Endothelial cell (in vitro differentiated cells): ENCODE results near the gene ZDHHC13. TPM values are rescaled to one million over a fixed set of nuclear protein-coding genes. Genes with fewer than 3 reads are reported as not detected.

Experiments
- DNase-seq: peaks from one replicate; pipeline ENCODE4 v3.0.0; 2021; ENCODE audit warnings: low spot score
- H3K27ac Mint-ChIP-seq: one replicate; pipeline ENCODE4 v1.8.0; 2021; ENCODE audit warnings: mixed read lengths, inconsistent platforms; ENCODE audit not compliant: unreplicated experiment
- H3K27me3 Mint-ChIP-seq: one replicate; pipeline ENCODE4 v1.8.0; 2021; ENCODE audit warnings: mild to moderate bottlenecking, moderate library complexity, mixed read lengths, inconsistent platforms; ENCODE audit not compliant: unreplicated experiment
- H3K36me3 Mint-ChIP-seq: one replicate; pipeline ENCODE4 v1.8.0; 2021; ENCODE audit warnings: mild to moderate bottlenecking, low read depth, mixed read lengths, inconsistent platforms; ENCODE audit not compliant: unreplicated experiment
- H3K4me1 Mint-ChIP-seq: one replicate; pipeline ENCODE4 v1.8.0; 2021; ENCODE audit warnings: mild to moderate bottlenecking, mixed read lengths, inconsistent platforms; ENCODE audit not compliant: unreplicated experiment
- H3K4me3 Mint-ChIP-seq: one replicate; pipeline ENCODE4 v1.8.0; 2021; ENCODE audit warnings: mild to moderate bottlenecking, mixed read lengths, inconsistent platforms; ENCODE audit not compliant: unreplicated experiment
- H3K9me3 Mint-ChIP-seq: one replicate; pipeline ENCODE4 v1.8.0; 2021; ENCODE audit warnings: mixed read lengths, inconsistent platforms; ENCODE audit not compliant: unreplicated experiment
- CTCF ChIP-seq: fragments of 200-600 bp; sonication (generic); IDR thresholded peaks from one replicate; pipeline ENCODE4 v1.5.0; 2021; ENCODE audit warnings: antibody characterized with exemption; ENCODE audit not compliant: unreplicated experiment
- total RNA-seq: library from RNA; stranded (reverse); fragmentation: NEBNext Ultra II Directional; extraction: Animal tissue kit (Norgen Biotek cat#: 25700); gene quantifications from one replicate; pipeline ENCODE4 v1.2.1, GENCODE V29; 2021; ENCODE audit not compliant: unreplicated experiment

ZDHHC13 gene
- total RNA-seq, 1 donor from 2014 or later = 18.2 TPM

- Mint-ChIP-seq H3K27me3 (no peaks in the 10 kb centered on the region), H3K4me3 (no peak overlapping the region), H3K36me3 (no peaks in the 10 kb centered on the region), H3K9me3 (no peaks in the 10 kb centered on the region), H3K27ac (no peak overlapping the region), H3K4me1 (peaks cover 10% of the 10 kb centered on the region)
- no peak for DNase-seq
- no peak for TF ChIP-seq CTCF
Observed at GRCh38 chr11:19075636-19076035, 41.3 kb upstream of the ZDHHC13 start.

- peak; percentile 97 for TF ChIP-seq CTCF
Observed at GRCh38 chr11:19076744-19077589, 40.0 kb upstream of the ZDHHC13 start.

GRCh38 chr11:19077965-19078364 lies 39.0 kb upstream of the ZDHHC13 start:
- Mint-ChIP-seq H3K27ac (no peak overlapping the region), H3K36me3 (no peaks in the 10 kb centered on the region), H3K4me1 (peaks cover 10% of the 10 kb centered on the region), H3K4me3 (no peak overlapping the region), H3K9me3 (no peaks in the 10 kb centered on the region), H3K27me3 (no peaks in the 10 kb centered on the region)
- no peak for TF ChIP-seq CTCF
- no peak for DNase-seq

More at GRCh38 chr11:19076744-19077589, 40.0 kb upstream of the ZDHHC13 start:
- Mint-ChIP-seq H3K4me1 (peaks cover 10% of the 10 kb centered on the region), H3K27ac (no peak overlapping the region), H3K4me3 (no peak overlapping the region), H3K36me3 (no peaks in the 10 kb centered on the region), H3K9me3 (no peaks in the 10 kb centered on the region), H3K27me3 (no peaks in the 10 kb centered on the region)
- peak; percentile 78 for DNase-seq

- Mint-ChIP-seq H3K36me3 (no peaks in the 10 kb centered on the region), H3K27me3 (no peaks in the 10 kb centered on the region), H3K27ac (no peak overlapping the region), H3K4me3 (no peak overlapping the region), H3K9me3 (no peaks in the 10 kb centered on the region), H3K4me1 (no peaks in the 10 kb centered on the region)
- TF ChIP-seq CTCF = no peak
- no peak for DNase-seq
Observed at GRCh38 chr11:19079643-19080440, 37.1 kb upstream of the ZDHHC13 start.
